GM19099 (cell line): Measurements from ENCODE around the gene KARS1.

ENCODE experiments used
- POLR2A ChIP-seq: IDR thresholded peaks from 3 replicates; pipeline ENCODE4 v1.6.1; 2011; ENCODE audit warnings: low read depth; ENCODE audit not compliant: insufficient read length; ENCODE audit errors: extremely low read depth

The KARS1 gene

GRCh38 chr16:75614066-75614897, 33.2 kb downstream of the KARS1 start:
- no peak for TF ChIP-seq POLR2A

- TF ChIP-seq POLR2A: no peak
These were observed 41.0 kb downstream of the KARS1 start for GRCh38 chr16:75606507-75606906.

GRCh38 chr16:75603241-75603640, 44.2 kb downstream of the KARS1 start:
- no peak for TF ChIP-seq POLR2A

- TF ChIP-seq POLR2A: no peak
These were observed 47.8 kb downstream of the KARS1 start for GRCh38 chr16:75599452-75600277.

GRCh38 chr16:75593825-75594820, 53.3 kb downstream of the KARS1 start:
- no peak for TF ChIP-seq POLR2A

GRCh38 chr16:75593308-75593707, 54.2 kb downstream of the KARS1 start:
- TF ChIP-seq POLR2A: no peak

- TF ChIP-seq POLR2A: no peak
These were observed 56.3 kb downstream of the KARS1 start for GRCh38 chr16:75590920-75591843.

GRCh38 chr16:75589306-75589705, 58.2 kb downstream of the KARS1 start:
- TF ChIP-seq POLR2A: no peak

- no peak for TF ChIP-seq POLR2A
These were observed 58.7 kb downstream of the KARS1 start for GRCh38 chr16:75588716-75589115.

GRCh38 chr16:75584108-75584507, 63.4 kb downstream of the KARS1 start:
- no peak for TF ChIP-seq POLR2A

GRCh38 chr16:75579281-75579834, 68.1 kb downstream of the KARS1 start:
- no peak for TF ChIP-seq POLR2A

GRCh38 chr16:75578725-75579124, 68.7 kb downstream of the KARS1 start:
- no peak for TF ChIP-seq POLR2A

- no peak for TF ChIP-seq POLR2A
These were observed 69.3 kb downstream of the KARS1 start for GRCh38 chr16:75578212-75578611.
